ENCODE data around the gene COL23A1. TPM values are rescaled to one million over a fixed set of nuclear protein-coding genes. Genes with fewer than 3 reads are reported as not detected.

The COL23A1 gene
- total RNA-seq, 2 experiments from 2014 or later, result 0.63 to 0.68 TPM

- no peak overlapping the region for H3K27ac Mint-ChIP-seq
- H3K27me3 Mint-ChIP-seq (ENCODE audit: low read depth), result peaks cover 37% of the 10 kb centered on the region
- H3K4me1 Mint-ChIP-seq (ENCODE audit: low read depth), result peaks cover 6% of the 10 kb centered on the region
- ATAC-seq (no peak), DNase-seq (no peak)
- no peaks in the 10 kb centered on the region for H3K36me3 Mint-ChIP-seq (ENCODE audit: low read depth)
- ChIA-PET CTCF (no interaction called here), POLR2A (no interaction called here)
- no peak overlapping the region for H3K4me3 Mint-ChIP-seq
- H3K9me3 Mint-ChIP-seq (ENCODE audit: insufficient read depth), result no peaks in the 10 kb centered on the region
Observed at GRCh38 chr5:178564811-178565550, 25.2 kb downstream of the COL23A1 start.

- Mint-ChIP-seq H3K27ac (no peak overlapping the region), H3K27me3 (ENCODE audit: low read depth) (peaks cover 39% of the 10 kb centered on the region), H3K9me3 (ENCODE audit: insufficient read depth) (no peaks in the 10 kb centered on the region), H3K4me3 (no peak overlapping the region), H3K36me3 (ENCODE audit: low read depth) (no peaks in the 10 kb centered on the region), H3K4me1 (ENCODE audit: low read depth) (peaks cover 6% of the 10 kb centered on the region)
- ATAC-seq (no peak), DNase-seq (no peak)
- CTCF ChIA-PET, result no interaction called here
- POLR2A ChIA-PET, result no interaction called here
Observed at GRCh38 chr5:178564397-178564796, 25.8 kb downstream of the COL23A1 start.

- no peak overlapping the region for H3K4me3 Mint-ChIP-seq
- no peak for DNase-seq
- H3K9me3 Mint-ChIP-seq (ENCODE audit: insufficient read depth), result no peaks in the 10 kb centered on the region
- no peak for ATAC-seq
- H3K4me1 Mint-ChIP-seq (ENCODE audit: low read depth), result peaks cover 6% of the 10 kb centered on the region
- H3K27me3 Mint-ChIP-seq (ENCODE audit: low read depth), result peaks cover 38% of the 10 kb centered on the region
- ChIA-PET POLR2A (no interaction called here), CTCF (interaction anchor here (1.2 kb wide), 1 partner anchor 11 kb away, joined by 3 read pairs; no protein-coding TSS in a partner anchor)
- no peaks in the 10 kb centered on the region for H3K36me3 Mint-ChIP-seq (ENCODE audit: low read depth)
- no peak overlapping the region for H3K27ac Mint-ChIP-seq
Observed at GRCh38 chr5:178563621-178564020, 26.6 kb downstream of the COL23A1 start.

DNA sequence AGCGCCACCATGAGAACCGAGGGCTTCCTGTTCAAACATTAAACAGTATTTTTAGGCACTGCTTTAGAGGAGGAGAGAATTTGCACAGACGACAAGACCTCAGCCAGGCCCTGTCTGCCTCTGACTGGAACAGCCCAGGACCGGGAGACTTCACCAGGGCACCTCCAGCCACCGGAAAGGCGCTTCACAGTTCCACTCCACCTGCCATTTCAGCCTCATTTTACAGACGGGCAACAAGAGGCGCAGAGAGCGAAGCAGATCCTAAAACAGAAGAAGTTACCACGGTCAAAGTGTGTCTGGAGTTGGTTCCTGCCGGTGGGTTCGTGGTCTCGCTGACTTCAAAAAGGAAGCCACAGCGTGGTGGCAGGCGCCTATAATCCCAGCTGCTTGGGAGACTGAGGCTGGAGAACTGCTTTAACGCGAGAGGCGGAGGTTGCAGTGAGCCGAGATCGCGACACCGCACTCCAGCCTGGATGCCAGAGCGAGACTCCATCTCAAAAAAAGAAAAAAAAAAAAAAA, 28.4 kb downstream of the COL23A1 start:
- Mint-ChIP-seq H3K4me3 (no peak overlapping the region), H3K27ac (no peak overlapping the region), H3K9me3 (ENCODE audit: insufficient read depth) (no peaks in the 10 kb centered on the region), H3K4me1 (ENCODE audit: low read depth) (peaks cover 6% of the 10 kb centered on the region), H3K36me3 (ENCODE audit: low read depth) (no peaks in the 10 kb centered on the region), H3K27me3 (ENCODE audit: low read depth) (peaks cover 32% of the 10 kb centered on the region)
- ChIA-PET POLR2A (no interaction called here), CTCF (no interaction called here)
- no peak for ATAC-seq
- no peak for DNase-seq

GRCh38 chr5:178560911-178561310, 29.3 kb downstream of the COL23A1 start:
- no peaks in the 10 kb centered on the region for H3K36me3 Mint-ChIP-seq (ENCODE audit: low read depth)
- ChIA-PET CTCF (no interaction called here), POLR2A (no interaction called here)
- H3K4me3 Mint-ChIP-seq, result no peak overlapping the region
- no peaks in the 10 kb centered on the region for H3K9me3 Mint-ChIP-seq (ENCODE audit: insufficient read depth)
- peaks cover 6% of the 10 kb centered on the region for H3K4me1 Mint-ChIP-seq (ENCODE audit: low read depth)
- ATAC-seq (no peak), DNase-seq (no peak)
- H3K27ac Mint-ChIP-seq, result no peak overlapping the region
- H3K27me3 Mint-ChIP-seq (ENCODE audit: low read depth), result peaks cover 32% of the 10 kb centered on the region

DNA sequence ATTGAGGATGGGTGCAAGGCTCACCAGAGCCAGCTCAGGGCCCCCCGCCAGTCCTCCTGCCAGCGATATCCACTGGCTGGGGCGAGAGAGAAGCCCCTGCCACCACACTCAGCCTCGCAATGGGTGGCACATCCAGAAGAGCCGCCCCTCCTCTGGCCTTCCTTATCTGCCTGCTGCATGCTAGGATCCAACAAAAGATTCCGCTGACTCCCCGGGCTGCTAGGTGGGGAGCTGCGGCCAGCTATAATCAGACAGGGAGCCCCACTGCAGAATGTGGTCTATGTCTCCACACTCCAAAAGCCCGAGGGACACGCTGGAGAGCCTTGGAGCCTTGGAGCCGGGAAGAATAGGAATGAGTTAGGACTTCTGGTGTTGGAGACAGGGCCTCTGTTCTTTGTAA, 32.8 kb downstream of the COL23A1 start:
- Mint-ChIP-seq H3K9me3 (ENCODE audit: insufficient read depth) (no peaks in the 10 kb centered on the region), H3K4me3 (no peak overlapping the region), H3K36me3 (ENCODE audit: low read depth) (no peaks in the 10 kb centered on the region), H3K27ac (no peak overlapping the region), H3K4me1 (ENCODE audit: low read depth) (peaks cover 6% of the 10 kb centered on the region), H3K27me3 (ENCODE audit: low read depth) (peaks cover 12% of the 10 kb centered on the region)
- DNase-seq (no peak), ATAC-seq (no peak)
- ChIA-PET CTCF (no interaction called here), POLR2A (interaction anchor here (0.6 kb wide), 1 partner anchor 277 kb away, joined by 3 read pairs; no protein-coding TSS in a partner anchor)

DNA sequence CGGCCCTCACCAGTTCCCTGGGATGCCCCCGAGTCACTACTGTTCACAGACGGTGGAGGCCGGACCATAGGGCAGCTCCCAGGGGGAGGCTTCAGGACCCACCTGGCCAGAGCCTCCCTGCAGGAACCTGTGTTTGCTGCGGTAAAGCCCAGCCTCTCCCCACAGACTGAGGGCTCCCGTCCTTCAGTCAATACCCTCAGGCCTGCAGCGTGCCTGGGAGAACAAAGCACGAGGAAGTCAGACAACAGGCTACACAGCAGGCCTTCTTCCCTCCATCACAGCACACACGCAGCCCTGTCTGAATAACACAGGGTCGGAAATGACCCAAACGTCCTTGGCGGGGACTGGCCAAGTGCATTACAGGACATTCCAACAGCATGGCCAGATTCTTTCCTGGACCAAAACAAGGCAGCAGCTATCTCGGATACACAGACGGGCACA, 34.4 kb downstream of the COL23A1 start:
- no peak overlapping the region for H3K27ac Mint-ChIP-seq
- no peak for DNase-seq
- peaks cover 12% of the 10 kb centered on the region for H3K27me3 Mint-ChIP-seq (ENCODE audit: low read depth)
- no peaks in the 10 kb centered on the region for H3K9me3 Mint-ChIP-seq (ENCODE audit: insufficient read depth)
- ATAC-seq, result no peak
- ChIA-PET POLR2A (no interaction called here), CTCF (no interaction called here)
- peaks cover 6% of the 10 kb centered on the region for H3K4me1 Mint-ChIP-seq (ENCODE audit: low read depth)
- no peaks in the 10 kb centered on the region for H3K36me3 Mint-ChIP-seq (ENCODE audit: low read depth)
- no peak overlapping the region for H3K4me3 Mint-ChIP-seq

DNA sequence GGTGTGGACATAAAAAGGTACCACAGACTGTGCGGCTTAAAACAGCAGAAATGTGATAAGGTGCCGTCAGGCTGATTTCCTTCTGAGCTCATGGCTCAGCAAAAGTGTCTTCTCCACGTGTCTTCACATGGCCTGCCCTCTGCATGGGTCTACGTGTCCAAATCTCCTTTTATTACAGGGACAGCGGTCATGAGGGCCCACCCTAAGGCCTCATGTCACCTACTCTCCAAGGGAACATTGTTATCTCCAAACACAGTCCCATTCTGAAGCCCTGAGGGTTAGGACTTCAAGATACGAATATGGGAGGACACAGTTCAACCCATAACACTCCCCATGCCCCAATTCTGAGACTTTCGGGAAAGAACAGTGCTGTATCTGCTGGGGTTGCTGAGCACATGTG, 35.2 kb downstream of the COL23A1 start:
- no peak for ATAC-seq
- no peaks in the 10 kb centered on the region for H3K4me1 Mint-ChIP-seq (ENCODE audit: low read depth)
- H3K27me3 Mint-ChIP-seq (ENCODE audit: low read depth), result peaks cover 6% of the 10 kb centered on the region
- no peak overlapping the region for H3K27ac Mint-ChIP-seq
- ChIA-PET POLR2A (no interaction called here), CTCF (no interaction called here)
- no peak overlapping the region for H3K4me3 Mint-ChIP-seq
- DNase-seq, result no peak
- no peaks in the 10 kb centered on the region for H3K9me3 Mint-ChIP-seq (ENCODE audit: insufficient read depth)
- H3K36me3 Mint-ChIP-seq (ENCODE audit: low read depth), result no peaks in the 10 kb centered on the region

DNA sequence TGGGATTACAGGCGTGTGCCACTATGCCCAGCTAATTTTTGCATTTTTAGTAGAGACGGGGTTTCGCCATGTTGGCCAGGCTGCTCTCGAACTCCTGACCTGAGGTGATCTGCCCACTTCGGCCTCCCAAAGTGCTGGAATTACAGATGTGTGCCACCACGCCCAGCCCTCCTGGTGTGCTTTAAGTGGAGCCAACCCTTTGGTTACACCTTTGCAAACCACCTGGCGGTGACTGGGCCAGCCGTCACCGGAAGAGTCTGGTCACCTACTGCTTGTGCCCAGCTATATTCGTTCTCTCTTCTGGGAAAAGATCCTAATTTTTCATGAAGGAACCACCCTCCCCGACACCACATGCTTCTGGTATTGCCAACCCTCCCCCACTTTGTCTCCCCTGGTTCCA, 35.9 kb downstream of the COL23A1 start:
- Mint-ChIP-seq H3K27ac (no peak overlapping the region), H3K9me3 (ENCODE audit: insufficient read depth) (no peaks in the 10 kb centered on the region), H3K4me3 (no peak overlapping the region), H3K36me3 (ENCODE audit: low read depth) (no peaks in the 10 kb centered on the region), H3K4me1 (ENCODE audit: low read depth) (no peaks in the 10 kb centered on the region), H3K27me3 (ENCODE audit: low read depth) (peaks cover 4% of the 10 kb centered on the region)
- ChIA-PET POLR2A (no interaction called here), CTCF (no interaction called here)
- no peak for DNase-seq
- no peak for ATAC-seq

GRCh38 chr5:178553517-178553916, 36.7 kb downstream of the COL23A1 start:
- ATAC-seq (no peak), DNase-seq (no peak)
- CTCF ChIA-PET, result interaction anchor here (1.3 kb wide), 1 partner anchor 9 kb away, joined by 3 read pairs; no protein-coding TSS in a partner anchor
- Mint-ChIP-seq H3K27ac (no peak overlapping the region), H3K27me3 (ENCODE audit: low read depth) (peaks cover 2% of the 10 kb centered on the region), H3K4me3 (no peak overlapping the region), H3K9me3 (ENCODE audit: insufficient read depth) (no peaks in the 10 kb centered on the region), H3K36me3 (ENCODE audit: low read depth) (no peaks in the 10 kb centered on the region), H3K4me1 (ENCODE audit: low read depth) (no peaks in the 10 kb centered on the region)
- POLR2A ChIA-PET, result no interaction called here

DNA sequence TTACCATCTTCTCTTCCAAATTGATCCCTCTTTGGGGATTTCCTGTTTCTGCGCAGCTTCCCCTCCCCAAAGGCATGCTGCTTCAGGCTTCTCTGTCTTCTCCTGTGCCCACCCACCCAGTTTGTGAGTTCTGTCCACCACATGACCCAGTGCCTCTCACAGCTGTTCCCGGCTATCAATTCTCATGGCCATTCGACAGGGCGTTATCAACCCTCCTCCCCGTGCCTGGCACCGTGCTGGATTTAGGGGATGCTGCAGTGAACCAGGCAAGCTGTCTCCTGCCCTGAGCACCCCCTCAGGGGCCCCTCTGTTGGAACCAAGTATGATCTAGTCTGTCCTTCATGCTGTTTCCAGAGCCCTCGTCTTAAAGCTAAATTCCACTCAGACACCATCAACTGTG, 38.7 kb downstream of the COL23A1 start:
- Mint-ChIP-seq H3K27ac (no peak overlapping the region), H3K4me1 (ENCODE audit: low read depth) (no peaks in the 10 kb centered on the region), H3K36me3 (ENCODE audit: low read depth) (no peaks in the 10 kb centered on the region), H3K4me3 (no peak overlapping the region), H3K9me3 (ENCODE audit: insufficient read depth) (no peaks in the 10 kb centered on the region), H3K27me3 (ENCODE audit: low read depth) (peaks cover 2% of the 10 kb centered on the region)
- ChIA-PET CTCF (interaction anchor here (1.7 to 3.5 kb wide), 4 partner anchors 90 to 317 kb away, joined by 4 to 12 read pairs (median 6); no protein-coding TSS in a partner anchor), POLR2A (no interaction called here)
- ATAC-seq (no peak), DNase-seq (no peak)

GRCh38 chr5:178551059-178551458, 39.1 kb downstream of the COL23A1 start:
- Mint-ChIP-seq H3K36me3 (ENCODE audit: low read depth) (no peaks in the 10 kb centered on the region), H3K27ac (no peak overlapping the region), H3K27me3 (ENCODE audit: low read depth) (peaks cover 2% of the 10 kb centered on the region), H3K9me3 (ENCODE audit: insufficient read depth) (no peaks in the 10 kb centered on the region), H3K4me1 (ENCODE audit: low read depth) (no peaks in the 10 kb centered on the region), H3K4me3 (no peak overlapping the region)
- DNase-seq, result no peak
- ChIA-PET POLR2A (no interaction called here), CTCF (interaction anchor here (1.7 to 3.5 kb wide), 4 partner anchors 90 to 316 kb away, joined by 4 to 12 read pairs (median 6); no protein-coding TSS in a partner anchor)
- no peak for ATAC-seq

Data from activated CD8-positive, alpha-beta T cell treated with anti-CD3 and anti-CD28 coated beads, Interleukin-2, amount 10 ng/mL, durations not matched to agents 7 days and 5 days (primary cell).